HG02970 (cell line): Measurements from ENCODE around the gene TLDC2.

Source experiments
- ATAC-seq: cut with Tn5 transposase; IDR thresholded peaks from one replicate; pipeline ENCODE4 v1.9.1; 2021; ENCODE audit warnings: mild to moderate bottlenecking, moderate library complexity, moderate number of reproducible peaks; ENCODE audit not compliant: unreplicated experiment, low FRiP score

The TLDC2 gene

GRCh38 chr20:36849333-36850065 is 26.4 kb upstream of the TLDC2 start:
- ATAC-seq, result no peak

GRCh38 chr20:36850759-36851158 is 25.2 kb upstream of the TLDC2 start:
- ATAC-seq, result no peak

- no peak for ATAC-seq
Measured at GRCh38 chr20:36851490-36851889, 24.4 kb upstream of the TLDC2 start.

GRCh38 chr20:36852187-36852586 is 23.8 kb upstream of the TLDC2 start:
- ATAC-seq, result no peak

- no peak for ATAC-seq
Measured at GRCh38 chr20:36854348-36855240, 21.3 kb upstream of the TLDC2 start.

- no peak for ATAC-seq
Measured at GRCh38 chr20:36855241-36855657, 20.7 kb upstream of the TLDC2 start.

- no peak for ATAC-seq
Measured at GRCh38 chr20:36856195-36856594, 19.7 kb upstream of the TLDC2 start.

- ATAC-seq, result no peak
Measured at GRCh38 chr20:36856691-36857635, 19.0 kb upstream of the TLDC2 start.

GRCh38 chr20:36859282-36859555 is 16.7 kb upstream of the TLDC2 start:
- ATAC-seq, result no peak

- ATAC-seq, result no peak
Measured at GRCh38 chr20:36859700-36860330, 16.1 kb upstream of the TLDC2 start.

GRCh38 chr20:36860339-36860738 is 15.6 kb upstream of the TLDC2 start:
- ATAC-seq, result no peak

- ATAC-seq, result no peak
Measured at GRCh38 chr20:36860811-36861624, 14.9 kb upstream of the TLDC2 start.

- no peak for ATAC-seq
Measured at GRCh38 chr20:36861625-36861874, 14.4 kb upstream of the TLDC2 start.

GRCh38 chr20:36861875-36862801 is 13.8 kb upstream of the TLDC2 start:
- no peak for ATAC-seq

- peak; percentile 22 for ATAC-seq
Measured at GRCh38 chr20:36862857-36863668, 12.9 kb upstream of the TLDC2 start.

GRCh38 chr20:36865076-36865860 is 10.7 kb upstream of the TLDC2 start:
- ATAC-seq, result no peak

GRCh38 chr20:36865861-36866149 is 10.1 kb upstream of the TLDC2 start:
- ATAC-seq, result no peak
